SK-N-SH (cell line): Measurements from ENCODE around the gene SAPCD2. TPM values are rescaled to one million over a fixed set of nuclear protein-coding genes. Genes with fewer than 3 reads are reported as not detected.

ENCODE experiments used
- CTCF ChIA-PET: fragments of 300-600, 350-600 bp; formaldehyde crosslinking; extraction: SDS; loops from one replicate; lab custom pipeline; 2021; lab: Yijun Ruan, JAX
- POLR2A ChIA-PET: fragments of 350-600 bp; sonication (Branson Sonifier 250); formaldehyde crosslinking; extraction: SDS; loops from one replicate; lab custom pipeline; 2020; ENCODE audit warnings: antibody characterized with exemption, inconsistent platforms; lab: Yijun Ruan, JAX
- DNase-seq: peaks from one replicate; pipeline ENCODE4 v3.0.0; 2012
- H2AFZ ChIP-seq: fragments of 200-600 bp; sonication (generic); 2 replicates; pipeline ENCODE4 v1.8.1; 2016; ENCODE audit warnings: antibody characterized with exemption, mild to moderate bottlenecking, low read depth
- H3F3A ChIP-seq: fragments of 200-600 bp; sonication (generic); replicated peaks from 2 replicates; pipeline ENCODE3; 2016; ENCODE audit warnings: antibody characterized with exemption, mild to moderate bottlenecking; ENCODE audit not compliant: insufficient read depth
- H3K27ac ChIP-seq, 2 experiments: fragments of 200-500 bp in 1 of 2; fragments of 200-600 bp in 1 of 2; sonication (Bioruptor generic) in 1 of 2; sonication (generic), shearing (Covaris generic) in 1 of 2; 2 replicates each; pipeline versions ENCODE4 v1.5.1 to v1.6.1; 2014 to 2016; ENCODE audit warnings: low read depth in 2 of 2, inconsistent platforms in 1 of 2, low read length in 1 of 2, mild to moderate bottlenecking in 1 of 2, mixed read lengths in 1 of 2
- H3K27me3 ChIP-seq: fragments of 200-600 bp; sonication (generic), shearing (Covaris generic); 2 replicates; pipeline ENCODE4 v1.6.1; 2016; ENCODE audit warnings: mixed run types; ENCODE audit not compliant: insufficient read depth
- H3K36me3 ChIP-seq, 2 experiments: fragments of 200-500 bp in 1 of 2; fragments of 200-600 bp in 1 of 2; sonication (Bioruptor generic) in 1 of 2; sonication (generic) in 1 of 2; replicated peaks in 1 of 2; 2 replicates each; pipeline versions ENCODE3 to v1.5.1; 2014 to 2016; ENCODE audit warnings: low read length in 1 of 2, mild to moderate bottlenecking in 1 of 2; ENCODE audit not compliant: insufficient read depth in 2 of 2, control insufficient read depth in 1 of 2
- H3K4me1 ChIP-seq, 2 experiments: fragments of 200-500 bp in 1 of 2; fragments of 200-600 bp in 1 of 2; sonication (Bioruptor generic) in 1 of 2; sonication (generic), shearing (Covaris generic) in 1 of 2; 2 replicates each; pipeline versions ENCODE4 v1.5.1 to v1.6.1; 2014 to 2016; ENCODE audit warnings: low read depth in 1 of 2, low read length in 1 of 2, mixed run types in 1 of 2; ENCODE audit not compliant: insufficient read depth in 2 of 2, control insufficient read depth in 1 of 2
- H3K4me2 ChIP-seq: fragments of 200-600 bp; sonication (generic), shearing (Covaris generic); 2 replicates; pipeline ENCODE4 v1.6.1; 2017; ENCODE audit warnings: mixed run types
- H3K4me3 ChIP-seq, 2 experiments: fragments of 200-500 bp in 1 of 2; fragments of 200-600 bp in 1 of 2; sonication (Bioruptor generic) in 1 of 2; sonication (generic), shearing (Covaris generic) in 1 of 2; 2 replicates each; pipeline versions ENCODE4 v1.5.1 to v1.8.1; 2014 to 2016; ENCODE audit warnings: low read depth in 2 of 2, inconsistent platforms in 1 of 2, low read length in 1 of 2, mild to moderate bottlenecking in 1 of 2, mixed read lengths in 1 of 2, moderate library complexity in 1 of 2
- H3K79me2 ChIP-seq: fragments of 200-600 bp; sonication (generic); 2 replicates; pipeline ENCODE4 v1.8.1; 2017; ENCODE audit warnings: mild to moderate bottlenecking; ENCODE audit not compliant: insufficient read depth
- H3K9ac ChIP-seq: fragments of 200-600 bp; sonication (generic); 2 replicates; pipeline ENCODE4 v1.6.1; 2017; ENCODE audit warnings: mixed run types
- H3K9me2 ChIP-seq: fragments of 200-600 bp; sonication (generic); 2 replicates; pipeline ENCODE4 v1.6.1; 2017; ENCODE audit warnings: mixed run types
- H3K9me3 ChIP-seq: fragments of 200-600 bp; sonication (generic); 2 replicates; pipeline ENCODE4 v1.6.1; 2017; ENCODE audit warnings: mixed run types, mild to moderate bottlenecking, moderate library complexity
- H4K20me1 ChIP-seq: fragments of 200-600 bp; sonication (generic); 2 replicates; pipeline ENCODE4 v1.6.1; 2017; ENCODE audit warnings: mild to moderate bottlenecking, mixed run types; ENCODE audit not compliant: insufficient read depth
- CTCF ChIP-seq: fragments of 200-600 bp; sonication (generic); IDR thresholded peaks from 2 replicates; pipeline ENCODE4 v1.6.1; 2017; ENCODE audit warnings: antibody characterized with exemption, mild to moderate bottlenecking, moderate library complexity
- ELF1 ChIP-seq: IDR thresholded peaks from 2 replicates; pipeline ENCODE4 v1.4.0; 2012
- EZH2phosphoT487 ChIP-seq: fragments of 200-600 bp; sonication (generic); IDR thresholded peaks from 2 replicates; pipeline ENCODE4 v1.6.1; 2017; ENCODE audit warnings: low read depth, mixed run types, mild to moderate bottlenecking, antibody characterized with exemption, moderate library complexity, borderline replicate concordance
- FOXJ3 ChIP-seq: sonication (generic); formaldehyde crosslinking; IDR thresholded peaks from 2 replicates; pipeline ENCODE4 v1.5.1; 2020; ENCODE audit warnings: mild to moderate bottlenecking, missing genetic modification reagents
- GABPA ChIP-seq: IDR thresholded peaks from 2 replicates; pipeline ENCODE4 v1.4.0; 2012; ENCODE audit warnings: low read depth, mild to moderate bottlenecking
- JUND ChIP-seq: IDR thresholded peaks from 2 replicates; pipeline ENCODE4 v1.4.0; 2012
- MAX ChIP-seq: IDR thresholded peaks from 2 replicates; pipeline ENCODE4 v1.4.0; 2012; ENCODE audit warnings: low read depth
- NFIC ChIP-seq: IDR thresholded peaks from 2 replicates; pipeline ENCODE4 v1.4.0; 2012; ENCODE audit warnings: borderline replicate concordance
- RAD21 ChIP-seq: IDR thresholded peaks from 2 replicates; pipeline ENCODE4 v1.6.1; 2012; ENCODE audit warnings: mild to moderate bottlenecking, low read length
- REST ChIP-seq: IDR thresholded peaks from 2 replicates; pipeline ENCODE4 v1.6.1; 2012; ENCODE audit warnings: mild to moderate bottlenecking, low read depth, low read length, moderate library complexity
- RFX5 ChIP-seq: IDR thresholded peaks from 2 replicates; pipeline ENCODE4 v1.6.1; 2012; ENCODE audit warnings: mild to moderate bottlenecking, improper control_type of control experiment, low read length
- RXRA ChIP-seq: IDR thresholded peaks from 2 replicates; pipeline ENCODE4 v1.4.0; 2012; ENCODE audit warnings: low read depth, mild to moderate bottlenecking, borderline replicate concordance
- YY1 ChIP-seq: IDR thresholded peaks from 2 replicates; pipeline ENCODE4 v1.4.0; 2012; ENCODE audit warnings: low read depth, mild to moderate bottlenecking
- WGBS: methylation state at CpG from one replicate; pipeline ENCODE4 v1.1.6; 2017; ENCODE audit warnings: low lambda C conversion rate; 5-methylcytosine and 5-hydroxymethylcytosine counted together
- polyA plus RNA-seq, 3 experiments: library from polyadenylated mRNA; depleted of rRNA; stranded (reverse); fragments of >200 nt; gene quantifications; 2 replicates each; pipeline ENCODE4 v1.2.3, GENCODE V29; 2012

The SAPCD2 gene
- polyA plus RNA-seq, 1 of the 3 experiments (the other 2 are of a cell fraction): 6.0 TPM

GRCh38 chr9:137054932-137055384 lies 15.4 kb downstream of the SAPCD2 start:
- H3K9me2 ChIP-seq: no peaks in the 10 kb centered on the region
- no peaks in the 10 kb centered on the region for H3K27me3 ChIP-seq
- no peak overlapping the region for H3K9ac ChIP-seq
- DNase-seq: no peak
- no peaks in the 10 kb centered on the region for H3K9me3 ChIP-seq
- no peaks in the 10 kb centered on the region for H3K36me3 ChIP-seq
- H3K4me2 ChIP-seq: peak overlapping the region; percentile 71; the same call in 1 of the 2 replicates
- no peak overlapping the region for H3K4me3 ChIP-seq
- peak overlapping the region; percentile 32 to 96; a peak in 3 of 4 replicates for H3K27ac ChIP-seq
- H3K4me1 ChIP-seq: peaks cover 0 to 29% of the 10 kb centered on the region in 2 experiments; a peak in 2 of 4 replicates
- ChIA-PET CTCF (interaction anchor here (1.1 to 19.8 kb wide), 9 partner anchors 8 to 267 kb away, joined by 3 to 803 read pairs (median 9); partner anchors contain the start of genes NPDC1, SAPCD2 and UAP1L1), POLR2A (interaction anchor here (0.8 to 1.8 kb wide), 12 partner anchors 8 to 247 kb away, joined by 3 to 17 read pairs (median 6); partner anchors contain the start of genes DPP7, GRIN1, NPDC1 and NRARP)
- WGBS: 83% methylated on average over 6 of the region's 17 CpGs
- H3F3A ChIP-seq: no peaks in the 10 kb centered on the region
- TF ChIP-seq NFIC: no peak
- no peak for TF ChIP-seq MAX
- H4K20me1 ChIP-seq: no peaks in the 10 kb centered on the region
- no peaks in the 10 kb centered on the region for H3K79me2 ChIP-seq
- no peak overlapping the region for H2AFZ ChIP-seq

- peak within 1 kb of the TSS in 1 of 2 experiments; percentile 96; a peak in 2 of 4 replicates for H3K27ac ChIP-seq
- no peaks in the 10 kb centered on the region for H3K36me3 ChIP-seq
- WGBS: 77% methylated on average over 60 of the region's 90 CpGs
- no peak within 1 kb of the TSS for H2AFZ ChIP-seq
- H3F3A ChIP-seq: no peaks in the 10 kb centered on the region
- no peaks in the 10 kb centered on the region for H3K9me2 ChIP-seq
- CTCF ChIA-PET: interaction anchor here (1.2 to 19.8 kb wide), 6 partner anchors 7 to 267 kb away, joined by 3 to 803 read pairs (median 10); partner anchors contain the start of genes NPDC1 and SAPCD2
- H4K20me1 ChIP-seq: no peaks in the 10 kb centered on the region
- no peak within 1 kb of the TSS for H3K9ac ChIP-seq
- peaks cover 0 to 32% of the 10 kb centered on the region in 2 experiments; a peak in 2 of 4 replicates for H3K4me1 ChIP-seq
- H3K27me3 ChIP-seq: 0 out of 2 replicates have a peak, but pooled peaks cover 5% of the 10 kb centered on the region
- no peak for DNase-seq
- no peak within 1 kb of the TSS for H3K4me3 ChIP-seq
- POLR2A ChIA-PET: no interaction called here
- TF ChIP-seq FOXJ3 (CRISPR knock-in tag) (no peak), NFIC (no peak), RXRA (no peak), YY1 (no peak), GABPA (no peak), JUND (no peak), RFX5 (no peak), ELF1 (no peak), MAX (no peak), REST (no peak), CTCF (no peak), EZH2phosphoT487 (no peak), RAD21 (no peak)
- TF ChIP-seq, all 33 proteins: peak for 0
- Histone ChIP-seq H3K9me3 (no peaks in the 10 kb centered on the region), H3K4me2 (no peak within 1 kb of the TSS), H3K79me2 (no peaks in the 10 kb centered on the region)
Observed at GRCh38 chr9:137053944-137054931, 16.1 kb downstream of the SAPCD2 start, which contains the start of gene ENTPD2. ENTPD2 (minus strand) TSS chr9:137054061; CDS start chr9:137053997, 64 bp downstream.
